HUES48 (cell line): ENCODE results near the gene DDX21.
"Not testable (repeated sequence)": the region's sequence is repeated elsewhere in the genome, so short reads cannot be mapped to it uniquely, and the experiment has no call there.

ENCODE experiments used
- H3K27ac ChIP-seq: one replicate; pipeline ENCODE4 v1.7.0; 2013; ENCODE audit warnings: low read depth, low read length, inconsistent platforms
- H3K27me3 ChIP-seq: 2 replicates; pipeline ENCODE4 v1.6.1; 2013; ENCODE audit warnings: mild to moderate bottlenecking, low read length; ENCODE audit not compliant: control insufficient read depth, insufficient read depth
- H3K36me3 ChIP-seq: 2 replicates; pipeline ENCODE4 v1.6.1; 2013; ENCODE audit warnings: low read length; ENCODE audit not compliant: control insufficient read depth, insufficient read depth
- H3K4me1 ChIP-seq: 2 replicates; pipeline ENCODE4 v1.6.1; 2013; ENCODE audit warnings: mild to moderate bottlenecking, low read length; ENCODE audit not compliant: control insufficient read depth, insufficient read depth
- H3K4me3 ChIP-seq: 2 replicates; pipeline ENCODE4 v1.5.1; 2013; ENCODE audit warnings: mild to moderate bottlenecking, low read depth, low read length
- H3K9ac ChIP-seq: 2 replicates; pipeline ENCODE4 v1.6.1; 2013; ENCODE audit warnings: mild to moderate bottlenecking, low read depth, low read length, moderate library complexity
- H3K9me3 ChIP-seq: 2 replicates; pipeline ENCODE4 v1.6.1; 2013; ENCODE audit warnings: low read length; ENCODE audit not compliant: control insufficient read depth, insufficient read depth

Gene DDX21

DNA sequence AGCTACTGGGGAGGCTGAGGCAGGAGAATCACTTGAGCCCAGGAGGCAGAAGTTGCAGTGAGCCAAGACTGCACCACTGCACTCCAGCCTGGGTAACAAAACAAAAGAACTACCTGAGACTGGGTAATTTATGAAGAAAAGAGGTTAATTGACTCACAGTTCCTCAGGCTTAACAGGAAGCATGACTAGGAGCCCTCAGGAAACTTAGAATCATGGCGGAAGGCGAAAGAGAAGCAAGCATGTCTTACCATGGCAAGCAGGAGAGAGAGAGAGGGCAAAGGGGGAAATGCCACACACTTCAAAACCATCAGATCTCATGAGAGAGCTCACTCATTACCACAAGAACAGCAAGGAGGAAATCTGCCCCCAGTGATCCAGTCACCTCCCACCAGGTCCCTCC, 56.8 kb downstream of the DDX21 start:
- H3K36me3 ChIP-seq, result peaks cover 76% of the 10 kb centered on the region

DNA sequence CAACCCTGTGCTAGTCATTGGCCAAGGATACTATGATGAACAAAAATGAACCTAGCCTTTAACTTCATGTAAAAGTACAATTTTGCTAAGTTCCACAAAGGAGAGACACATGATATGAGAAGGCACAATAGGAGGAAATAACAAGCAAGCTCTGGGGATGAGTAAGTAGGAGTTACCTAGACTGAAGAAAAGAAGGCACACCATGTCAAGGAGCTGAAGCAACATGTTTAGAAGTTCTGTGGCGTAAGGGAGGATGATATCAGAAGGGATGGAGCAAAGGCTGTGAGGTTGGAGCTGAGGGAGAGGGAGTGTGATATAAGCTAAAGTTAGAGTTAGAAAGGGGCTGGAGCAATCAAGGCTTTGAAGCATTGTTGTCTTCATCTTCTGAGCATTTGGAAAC, 58.2 kb downstream of the DDX21 start:
- Histone ChIP-seq H3K27ac (no peak overlapping the region), H3K9me3 (no peaks in the 10 kb centered on the region), H3K4me3 (no peak overlapping the region), H3K4me1 (no peaks in the 10 kb centered on the region), H3K9ac (no peak overlapping the region), H3K27me3 (no peaks in the 10 kb centered on the region), H3K36me3 (peaks cover 70% of the 10 kb centered on the region)

More for the DNA sequence above, 56.8 kb downstream of the DDX21 start:
- not testable (repeated sequence) for H3K4me3 ChIP-seq, H3K27ac ChIP-seq, H3K4me1 ChIP-seq, H3K9me3 ChIP-seq, H3K27me3 ChIP-seq, H3K9ac ChIP-seq

- no peak overlapping the region for H3K4me3 ChIP-seq
- H3K9me3 ChIP-seq, result no peaks in the 10 kb centered on the region
- H3K9ac ChIP-seq, result no peak overlapping the region
- H3K27me3 ChIP-seq, result no peaks in the 10 kb centered on the region
- H3K36me3 ChIP-seq, result peaks cover 34% of the 10 kb centered on the region
- no peaks in the 10 kb centered on the region for H3K4me1 ChIP-seq
- no peak overlapping the region for H3K27ac ChIP-seq
These were observed 62.6 kb downstream of the DDX21 start for GRCh38 chr10:69018613-69019012.

- H3K27ac ChIP-seq, result no peak overlapping the region
- H3K36me3 ChIP-seq, result peaks cover 5% of the 10 kb centered on the region; the same call in 1 of the 2 replicates
- H3K4me3 ChIP-seq, result no peak overlapping the region
- no peak overlapping the region for H3K9ac ChIP-seq
- no peaks in the 10 kb centered on the region for H3K9me3 ChIP-seq
- H3K27me3 ChIP-seq, result no peaks in the 10 kb centered on the region
- H3K4me1 ChIP-seq, result no peaks in the 10 kb centered on the region
These were observed 66.6 kb downstream of the DDX21 start for GRCh38 chr10:69022611-69023010.

DNA sequence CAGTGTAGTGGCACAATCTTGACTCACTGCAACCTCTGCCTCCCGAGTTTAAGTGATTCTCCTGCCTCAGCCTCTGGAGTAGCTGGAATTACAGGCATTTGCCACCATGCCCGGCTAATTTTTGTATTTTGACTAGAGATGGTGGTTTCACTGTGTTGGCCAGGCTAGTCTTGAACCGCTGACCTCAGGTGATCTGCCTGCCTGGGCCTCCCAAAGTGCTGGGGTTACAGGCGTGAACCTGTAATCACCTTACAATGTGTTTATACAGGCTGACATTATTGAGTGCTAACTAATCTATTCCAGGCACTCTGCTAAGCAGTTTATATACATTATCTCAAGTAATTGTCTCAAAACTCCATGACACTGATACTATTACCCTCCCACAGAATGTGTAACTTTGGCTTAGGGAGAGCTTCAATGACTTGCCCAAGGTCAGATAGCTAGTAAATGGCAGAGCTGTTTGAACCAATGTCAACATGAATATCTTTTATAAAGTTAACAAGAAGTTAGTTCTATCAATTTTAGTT, 69.5 kb downstream of the DDX21 start:
- no peaks in the 10 kb centered on the region for H3K4me1 ChIP-seq
- H3K27ac ChIP-seq, result no peak overlapping the region
- no peaks in the 10 kb centered on the region for H3K27me3 ChIP-seq
- no peak overlapping the region for H3K4me3 ChIP-seq
- H3K9me3 ChIP-seq, result peaks cover 4% of the 10 kb centered on the region; the same call in 1 of the 2 replicates
- H3K36me3 ChIP-seq, result no peaks in the 10 kb centered on the region
- no peak overlapping the region for H3K9ac ChIP-seq

DNA sequence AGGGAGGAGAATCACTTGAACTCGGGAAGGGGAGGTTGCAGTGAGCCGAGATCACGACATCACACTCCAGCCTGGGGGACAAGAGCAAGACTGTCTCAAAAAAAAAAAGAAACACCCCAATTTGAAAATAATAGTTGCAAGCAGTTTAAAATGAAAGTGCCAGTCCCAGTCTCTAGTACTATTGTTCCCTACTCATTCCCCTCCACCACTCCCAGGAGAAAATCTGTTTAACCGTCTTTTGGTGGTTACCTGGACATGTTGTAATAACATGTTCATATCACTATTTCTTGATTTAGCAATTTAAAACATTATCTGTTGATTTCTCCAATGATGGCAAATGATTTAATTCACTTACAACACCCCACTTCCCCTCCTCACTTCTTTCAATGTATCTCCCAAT, 77.3 kb downstream of the DDX21 start:
- no peak overlapping the region for H3K27ac ChIP-seq

More for the DNA sequence above, 77.3 kb downstream of the DDX21 start:
- H3K4me3 ChIP-seq, result no peak overlapping the region
- no peaks in the 10 kb centered on the region for H3K4me1 ChIP-seq
- no peaks in the 10 kb centered on the region for H3K36me3 ChIP-seq
- H3K9me3 ChIP-seq, result peaks cover 4% of the 10 kb centered on the region; the same call in 1 of the 2 replicates
- H3K9ac ChIP-seq, result no peak overlapping the region
- no peaks in the 10 kb centered on the region for H3K27me3 ChIP-seq
